ENCODE measurements around the gene ZNF488.

DNA sequence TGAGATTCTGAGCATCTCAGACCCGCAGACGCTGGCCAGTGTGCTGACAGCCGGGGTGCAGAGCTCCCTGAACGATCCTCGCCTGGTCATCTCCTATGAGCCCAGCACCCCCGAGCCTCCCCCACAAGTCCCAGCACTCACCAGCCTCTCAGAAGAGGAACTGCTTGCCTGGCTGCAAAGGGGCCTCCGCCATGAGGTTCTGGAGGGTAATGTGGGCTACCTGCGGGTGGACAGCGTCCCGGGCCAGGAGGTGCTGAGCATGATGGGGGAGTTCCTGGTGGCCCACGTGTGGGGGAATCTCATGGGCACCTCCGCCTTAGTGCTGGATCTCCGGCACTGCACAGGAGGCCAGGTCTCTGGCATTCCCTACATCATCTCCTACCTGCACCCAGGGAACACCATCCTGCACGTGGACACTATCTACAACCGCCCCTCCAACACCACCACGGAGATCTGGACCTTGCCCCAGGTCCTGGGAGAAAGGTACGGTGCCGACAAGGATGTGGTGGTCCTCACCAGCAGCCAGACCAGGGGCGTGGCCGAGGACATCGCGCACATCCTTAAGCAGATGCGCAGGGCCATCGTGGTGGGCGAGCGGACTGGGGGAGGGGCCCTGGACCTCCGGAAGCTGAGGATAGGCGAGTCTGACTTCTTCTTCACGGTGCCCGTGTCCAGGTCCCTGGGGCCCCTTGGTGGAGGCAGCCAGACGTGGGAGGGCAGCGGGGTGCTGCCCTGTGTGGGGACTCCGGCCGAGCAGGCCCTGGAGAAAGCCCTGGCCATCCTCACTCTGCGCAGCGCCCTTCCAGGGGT lies 35.2 kb downstream of the ZNF488 start:
- TF ChIP-seq, protein P1, sequence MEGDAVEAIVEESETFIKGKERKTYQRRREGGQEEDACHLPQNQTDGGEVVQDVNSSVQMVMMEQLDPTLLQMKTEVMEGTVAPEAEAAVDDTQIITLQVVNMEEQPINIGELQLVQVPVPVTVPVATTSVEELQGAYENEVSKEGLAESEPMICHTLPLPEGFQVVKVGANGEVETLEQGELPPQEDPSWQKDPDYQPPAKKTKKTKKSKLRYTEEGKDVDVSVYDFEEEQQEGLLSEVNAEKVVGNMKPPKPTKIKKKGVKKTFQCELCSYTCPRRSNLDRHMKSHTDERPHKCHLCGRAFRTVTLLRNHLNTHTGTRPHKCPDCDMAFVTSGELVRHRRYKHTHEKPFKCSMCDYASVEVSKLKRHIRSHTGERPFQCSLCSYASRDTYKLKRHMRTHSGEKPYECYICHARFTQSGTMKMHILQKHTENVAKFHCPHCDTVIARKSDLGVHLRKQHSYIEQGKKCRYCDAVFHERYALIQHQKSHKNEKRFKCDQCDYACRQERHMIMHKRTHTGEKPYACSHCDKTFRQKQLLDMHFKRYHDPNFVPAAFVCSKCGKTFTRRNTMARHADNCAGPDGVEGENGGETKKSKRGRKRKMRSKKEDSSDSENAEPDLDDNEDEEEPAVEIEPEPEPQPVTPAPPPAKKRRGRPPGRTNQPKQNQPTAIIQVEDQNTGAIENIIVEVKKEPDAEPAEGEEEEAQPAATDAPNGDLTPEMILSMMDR (IDR thresholded peaks at IDR 0.05) = no peak
- TF ChIP-seq POLR2AphosphoS5 (IDR thresholded peaks at IDR 0.05; ENCODE audit: low read depth, low read length) (no peak), TCF7L2 (IDR thresholded peaks at IDR 0.05; ENCODE audit: low read depth, low read length) (no peak)
